Superior temporal gyrus (tissue), 1 donor: ENCODE measurements around the gene PUS1.

ENCODE experiments used
- DNase-seq: peaks from one replicate; pipeline ENCODE4 v3.0.0-alpha.2; 2016; ENCODE audit errors: extremely low spot score

Gene PUS1

GRCh38 chr12:131902332-131903241 is 26.5 kb upstream of the PUS1 start:
- DNase-seq: no peak

DNA sequence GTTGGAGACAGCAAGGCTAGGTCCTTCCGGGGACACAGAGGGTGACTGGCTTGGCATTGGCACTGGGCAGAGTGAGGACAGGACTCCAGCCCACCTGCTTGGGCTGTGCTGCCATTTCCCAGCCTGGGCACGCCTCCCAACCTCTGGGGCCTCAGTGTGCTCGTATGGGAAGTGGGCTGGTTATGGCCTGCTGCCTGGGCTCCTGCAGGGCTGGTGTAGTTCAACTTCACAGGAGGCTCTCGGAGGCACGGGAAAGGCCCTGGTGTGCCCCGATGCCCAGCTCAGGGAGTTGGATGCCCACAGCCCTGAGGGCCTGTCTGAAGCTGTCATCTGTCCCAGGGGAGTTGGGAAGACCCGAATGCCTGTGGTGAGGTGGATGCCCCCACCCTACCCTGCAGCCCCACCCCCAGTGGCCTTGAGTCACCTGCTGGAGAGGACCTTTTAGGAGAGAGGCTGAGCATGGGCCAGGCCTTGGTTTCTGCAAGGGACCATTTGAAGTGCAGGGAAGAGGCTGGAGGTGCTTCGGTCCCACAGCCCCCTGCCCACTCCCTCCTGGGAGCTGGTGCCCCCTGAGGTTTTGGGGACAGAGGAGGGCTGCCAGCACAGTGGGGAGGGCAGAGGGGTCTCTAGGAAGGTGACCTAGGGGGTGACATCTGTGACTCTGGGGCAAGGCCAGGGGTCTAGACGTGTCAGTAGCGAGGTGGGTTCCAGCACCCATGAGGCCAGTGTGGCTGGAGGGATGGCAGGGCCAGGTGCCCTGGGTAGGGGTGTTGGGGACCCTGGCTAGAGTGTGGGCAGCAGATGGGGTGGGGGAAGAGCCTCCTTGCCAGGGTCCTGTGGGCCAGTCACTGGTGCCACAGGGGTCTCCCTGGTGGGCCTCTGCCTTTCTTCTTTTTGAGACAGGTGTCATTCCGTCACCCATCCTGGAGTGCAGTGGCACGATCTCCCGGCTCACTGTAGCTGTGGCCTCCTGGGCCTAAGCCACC is 25.5 kb upstream of the PUS1 start:
- DNase-seq: no peak

DNA sequence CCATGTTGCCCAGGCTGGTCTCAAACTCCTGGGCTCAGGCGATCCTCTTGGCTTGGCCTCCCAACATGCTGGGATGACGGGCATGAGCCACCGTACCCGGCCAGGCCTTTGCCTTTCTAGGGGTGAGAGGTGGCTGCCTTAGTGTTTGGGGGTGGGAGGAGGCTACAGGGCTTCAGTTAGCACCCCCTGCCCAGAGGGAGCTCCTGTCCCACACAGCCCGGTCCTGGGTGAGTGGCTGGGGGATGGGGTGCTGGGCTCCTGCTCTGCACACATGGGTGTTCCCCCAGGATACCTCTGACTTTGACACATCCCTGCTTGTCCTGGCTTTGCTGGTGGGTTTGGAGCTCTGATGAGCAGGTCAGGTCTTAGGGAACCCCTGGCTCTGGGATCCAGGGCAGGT is 24.7 kb upstream of the PUS1 start:
- DNase-seq: no peak

DNA sequence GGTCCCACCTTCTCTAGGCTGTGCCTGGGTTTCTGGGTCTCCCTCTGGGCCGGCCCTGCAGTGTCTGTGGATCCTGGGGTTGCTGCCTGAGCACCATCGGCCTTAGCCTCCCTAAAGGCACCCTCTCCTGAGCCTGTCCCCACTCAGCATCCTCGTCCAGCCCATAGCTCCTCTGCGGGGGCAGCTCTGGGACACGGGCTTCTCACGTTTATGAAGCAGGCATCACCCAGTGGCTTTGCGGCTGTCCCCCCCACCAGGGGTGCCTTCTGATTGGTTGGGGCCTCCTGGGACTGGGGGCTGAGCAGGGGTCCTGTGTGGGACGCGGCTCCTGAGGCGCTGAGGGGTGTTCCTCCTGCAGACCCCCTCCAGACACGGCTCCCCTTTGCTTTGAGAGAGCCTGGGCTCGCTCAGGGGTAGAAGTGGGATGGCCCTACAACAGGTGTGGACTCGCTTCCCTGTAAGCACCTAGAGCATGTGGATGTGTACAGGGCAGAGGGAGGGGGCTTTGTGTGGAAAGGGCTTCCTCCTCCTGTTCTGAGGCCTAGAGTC is 23.9 kb upstream of the PUS1 start:
- no peak for DNase-seq

- no peak for DNase-seq
Measured at GRCh38 chr12:131905630-131906091, 23.4 kb upstream of the PUS1 start.

DNA sequence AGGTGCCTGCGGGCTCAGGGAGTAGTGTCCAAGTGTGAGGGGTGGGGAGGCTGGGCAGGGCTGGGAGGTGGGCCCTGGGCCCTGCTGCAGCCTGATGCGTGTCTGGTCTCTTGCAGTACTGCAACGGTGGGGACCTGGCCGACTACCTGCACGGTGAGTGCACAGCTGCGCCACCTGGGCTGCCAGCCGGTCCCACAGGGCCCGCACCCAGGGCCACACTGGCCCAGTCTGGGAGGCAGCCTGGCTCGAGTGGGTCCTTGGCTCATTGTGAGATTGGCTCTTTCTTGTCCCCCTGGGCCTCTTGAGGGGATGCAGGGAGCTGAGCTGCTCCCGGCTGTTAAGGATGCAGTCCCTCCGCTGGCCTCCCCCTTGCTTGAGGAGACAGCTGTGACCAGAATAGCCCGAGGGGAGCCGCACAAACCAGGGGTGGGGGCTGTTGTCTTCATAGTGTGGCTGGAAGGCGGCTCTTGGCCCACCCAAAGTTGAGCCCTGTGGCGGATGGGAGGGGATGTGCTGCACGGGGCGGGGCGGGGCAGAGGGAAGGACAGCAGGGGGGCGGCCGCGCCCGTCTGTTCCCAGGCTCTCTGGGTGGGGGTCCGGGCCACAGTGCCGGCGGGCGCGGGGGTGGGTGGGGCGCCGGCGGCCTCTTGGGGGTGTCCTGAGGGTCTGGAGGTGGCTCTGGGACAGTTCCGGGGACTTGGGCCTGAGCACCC is 21.5 kb upstream of the PUS1 start:
- no peak for DNase-seq

DNA sequence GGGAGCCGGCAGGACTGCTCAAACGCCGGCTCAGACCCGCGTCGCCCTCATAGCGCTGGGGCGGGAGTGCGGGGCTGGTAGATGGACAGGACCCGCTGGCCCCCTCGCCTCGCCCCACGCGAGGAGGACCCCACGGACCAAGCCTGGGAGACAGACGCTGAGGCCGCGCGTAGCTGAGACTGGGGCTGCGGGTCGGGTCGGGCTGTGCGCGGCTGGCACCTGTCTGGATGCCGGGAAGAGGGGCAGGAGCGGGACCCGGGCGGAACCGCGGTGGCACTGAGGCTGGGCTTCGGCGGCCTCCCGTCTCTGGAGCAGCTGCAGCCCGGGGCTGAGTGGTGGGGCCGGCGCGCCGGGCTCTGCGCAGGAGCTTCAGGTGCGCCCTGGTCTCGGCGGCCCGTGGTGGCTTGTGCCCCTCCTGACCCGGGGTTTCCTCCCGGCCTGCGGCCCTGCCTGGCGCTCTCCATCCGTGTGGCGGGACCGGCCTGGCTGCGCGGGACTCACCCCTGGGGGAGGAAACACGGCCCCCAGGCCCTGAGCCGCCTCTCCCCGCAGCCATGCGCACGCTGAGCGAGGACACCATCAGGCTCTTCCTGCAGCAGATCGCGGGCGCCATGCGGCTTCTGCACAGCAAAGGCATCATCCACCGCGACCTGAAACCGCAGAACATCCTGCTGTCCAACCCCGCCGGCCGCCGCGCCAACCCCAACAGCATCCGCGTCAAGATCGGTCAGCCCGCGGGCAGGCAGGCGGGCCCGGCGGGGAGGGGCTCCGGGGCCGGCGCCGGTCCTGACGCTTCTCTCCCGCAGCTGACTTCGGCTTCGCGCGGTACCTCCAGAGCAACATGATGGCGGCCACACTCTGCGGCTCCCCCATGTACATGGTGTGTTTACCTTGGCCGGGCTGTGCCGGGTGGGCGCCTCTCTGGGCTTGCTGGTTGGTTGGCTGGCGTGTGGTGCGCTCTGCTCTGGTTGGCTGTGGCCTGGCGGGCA is 20.7 kb upstream of the PUS1 start:
- no peak for DNase-seq

- no peak for DNase-seq
Measured at GRCh38 chr12:131909081-131909751, 19.9 kb upstream of the PUS1 start.

DNA sequence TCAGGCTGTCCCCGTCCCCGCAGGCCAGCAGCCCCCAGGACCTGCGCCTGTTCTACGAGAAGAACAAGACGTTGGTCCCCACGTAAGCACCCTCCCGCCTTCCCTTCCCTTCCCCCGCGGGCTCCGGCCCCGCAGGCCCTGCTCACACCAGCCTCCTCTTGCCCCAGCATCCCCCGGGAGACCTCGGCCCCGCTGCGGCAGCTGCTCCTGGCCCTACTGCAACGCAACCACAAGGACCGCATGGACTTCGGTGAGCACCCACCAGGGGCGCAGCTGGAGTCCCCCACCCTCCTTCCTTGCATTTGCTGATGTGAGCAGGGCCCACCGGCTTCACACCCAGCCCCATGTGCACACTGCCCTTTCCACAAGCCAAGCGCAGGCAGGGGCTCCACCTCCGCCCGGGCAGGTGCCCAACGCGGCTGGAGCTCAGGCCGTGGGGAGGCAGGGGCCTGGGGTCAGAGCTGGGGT is 19.3 kb upstream of the PUS1 start:
- no peak for DNase-seq

GRCh38 chr12:131910302-131911027 is 18.6 kb upstream of the PUS1 start:
- no peak for DNase-seq

DNA sequence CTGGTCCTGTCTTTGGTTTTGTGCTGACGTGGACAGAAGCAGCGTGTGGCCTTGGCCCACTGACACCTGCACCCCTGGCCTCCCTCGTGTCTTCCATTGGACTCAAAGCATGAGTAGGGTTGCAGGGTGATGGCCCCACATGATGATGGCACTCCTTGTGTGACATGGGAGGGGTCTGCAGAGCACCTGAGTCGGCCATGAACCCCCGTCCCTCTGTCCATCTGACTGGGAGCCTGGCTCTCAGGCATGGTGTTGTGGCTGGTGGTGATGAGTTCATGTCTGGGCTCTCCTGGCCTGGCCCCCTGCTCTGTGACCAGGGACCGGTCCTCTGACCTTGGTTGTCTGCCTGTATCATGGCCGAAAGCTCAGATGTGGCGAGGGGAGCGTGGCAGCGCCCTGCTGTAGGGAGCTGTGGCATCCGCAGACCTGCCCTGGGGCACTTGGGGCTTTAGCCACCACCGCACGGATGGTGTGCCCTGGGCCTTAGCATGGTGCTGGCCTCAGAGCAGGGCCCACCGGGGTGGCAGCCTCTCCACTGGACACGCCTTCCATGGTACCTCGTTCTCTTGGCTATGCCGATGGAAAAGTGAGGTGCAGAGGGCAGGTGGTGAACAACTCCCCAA is 17.9 kb upstream of the PUS1 start:
- no peak for DNase-seq

GRCh38 chr12:131911851-131912477 is 17.1 kb upstream of the PUS1 start:
- no peak for DNase-seq

DNA sequence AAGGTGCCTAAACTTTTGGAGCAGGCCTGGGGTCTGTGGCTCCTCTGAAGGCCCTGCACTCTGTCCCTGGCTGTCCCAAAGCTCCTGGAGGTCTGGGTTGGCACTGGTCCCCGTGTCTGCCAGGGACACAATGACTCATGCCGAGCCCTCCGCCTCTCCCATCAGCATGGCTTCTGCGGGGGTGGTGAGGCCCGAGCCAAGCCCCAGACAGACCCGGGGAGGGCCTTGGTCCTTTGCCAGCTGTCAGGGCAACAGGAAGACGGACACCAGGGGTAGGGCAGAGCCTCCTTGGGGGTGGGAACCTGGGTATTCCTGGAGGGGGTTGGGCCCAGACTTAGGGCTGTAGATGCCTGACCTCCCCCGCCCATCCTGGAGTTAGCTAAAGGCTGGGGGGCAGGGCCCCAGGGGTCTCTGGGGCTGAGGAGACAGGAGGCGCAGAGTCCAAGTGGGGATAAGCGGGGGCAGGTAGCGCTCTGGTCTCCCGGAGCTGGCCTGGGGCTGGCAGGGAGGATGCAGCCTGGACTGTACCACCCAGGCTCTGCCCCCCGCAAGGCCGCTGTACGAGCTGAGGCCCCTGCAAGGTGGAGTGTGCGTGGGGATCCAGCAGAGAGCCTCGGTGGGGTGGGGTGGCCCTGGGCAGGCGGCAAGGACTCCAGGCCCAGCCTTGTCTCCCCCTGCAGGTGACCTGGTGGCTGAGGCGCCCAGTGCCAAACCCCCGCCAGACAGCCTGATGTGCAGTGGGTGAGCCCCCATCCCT is 16.4 kb upstream of the PUS1 start:
- DNase-seq: no peak

DNA sequence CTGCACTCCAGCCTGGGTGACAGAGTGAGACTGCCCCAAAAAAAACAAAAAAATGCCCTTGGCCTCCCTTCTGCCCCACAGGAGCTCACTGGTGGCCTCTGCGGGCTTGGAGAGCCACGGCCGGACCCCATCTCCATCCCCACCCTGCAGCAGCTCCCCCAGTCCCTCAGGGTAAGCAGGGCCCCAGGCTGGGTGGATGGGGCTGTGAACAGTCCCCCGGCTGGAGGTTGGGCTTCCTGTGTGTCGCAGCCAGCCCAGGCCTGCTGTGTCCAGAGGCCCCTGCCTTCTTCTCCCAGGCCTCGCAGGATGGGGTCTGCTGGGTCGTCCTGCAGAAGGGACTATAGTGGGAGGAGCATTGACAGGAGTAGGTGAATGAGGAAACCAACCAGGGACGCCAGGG is 15.4 kb upstream of the PUS1 start:
- no peak for DNase-seq

DNA sequence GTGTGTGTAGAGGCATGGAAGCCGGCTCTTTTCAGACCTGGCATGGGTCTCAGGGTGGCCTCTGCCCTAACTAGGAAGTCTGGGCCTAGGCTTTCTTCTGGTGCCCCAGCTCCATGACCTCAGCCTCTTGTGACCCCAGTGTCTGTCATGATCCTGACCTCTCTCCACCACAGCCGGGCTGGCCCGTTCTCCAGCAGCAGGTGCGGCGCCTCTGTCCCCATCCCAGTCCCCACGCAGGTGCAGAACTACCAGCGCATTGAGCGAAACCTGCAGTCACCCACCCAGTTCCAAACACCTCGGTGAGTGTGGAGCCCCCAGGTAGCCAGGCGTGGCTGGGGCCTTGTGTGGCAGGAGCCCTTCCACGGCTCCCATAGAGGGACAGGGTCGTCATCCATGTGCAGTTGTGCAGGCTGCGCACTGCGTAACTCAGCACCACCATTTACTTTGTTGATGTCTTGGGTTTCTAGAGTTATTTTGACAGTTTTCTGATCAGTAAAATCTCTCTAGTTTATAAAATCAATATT is 14.8 kb upstream of the PUS1 start:
- DNase-seq: no peak

- DNase-seq: no peak
Measured at GRCh38 chr12:131915000-131915689, 13.9 kb upstream of the PUS1 start.
